HuH-7.5 (cell line): ENCODE results near the gene ITGB4.
A peak's percentile ranks its signal among the peaks of the same experiment; 100 is the strongest.
"Not testable (repeated sequence)": the region's sequence is repeated elsewhere in the genome, so short reads cannot be mapped to it uniquely, and the experiment has no call there.

ENCODE experiments used
- DNase-seq: peaks from one replicate; pipeline ENCODE4 v3.0.0; 2011; ENCODE audit warnings: low spot score

The ITGB4 gene

DNA sequence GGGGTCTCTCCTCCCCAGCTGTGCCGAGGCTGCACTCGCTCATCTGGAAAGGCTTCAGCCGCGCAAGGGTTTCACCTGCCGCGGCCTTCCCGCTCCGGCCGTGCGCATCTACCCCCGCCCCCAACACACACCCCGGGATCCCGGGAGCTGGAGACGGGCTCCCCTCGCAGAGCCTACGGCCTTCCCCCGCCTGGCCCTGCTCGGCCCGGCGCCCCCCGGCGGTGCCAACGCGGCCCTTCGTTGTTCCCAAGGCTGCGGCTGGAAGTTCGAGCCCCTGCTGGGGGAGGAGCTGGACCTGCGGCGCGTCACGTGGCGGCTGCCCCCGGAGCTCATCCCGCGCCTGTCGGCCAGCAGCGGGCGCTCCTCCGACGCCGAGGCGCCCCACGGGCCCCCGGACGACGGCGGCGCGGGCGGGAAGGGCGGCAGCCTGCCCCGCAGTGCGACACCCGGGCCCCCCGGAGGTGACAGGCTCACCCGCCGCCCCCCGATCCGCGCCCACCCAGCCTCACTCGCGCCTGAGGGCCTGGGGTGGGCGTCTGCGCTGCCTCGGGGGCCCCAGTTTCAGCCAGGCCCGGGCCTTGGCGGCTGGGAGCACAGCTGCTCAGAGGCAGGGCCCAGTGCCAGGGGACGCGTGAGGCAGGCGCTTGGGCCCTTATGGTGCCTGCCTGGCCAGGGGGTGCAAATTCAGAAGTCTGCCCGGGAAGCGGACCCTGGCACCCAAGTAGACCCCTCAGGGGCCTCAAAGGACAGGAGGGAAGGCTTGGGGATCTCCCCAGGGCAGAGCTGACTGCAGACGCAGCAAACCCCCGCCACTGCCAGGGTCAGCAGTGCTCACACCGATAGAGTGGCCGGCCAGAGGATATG is 32.5 kb downstream of the ITGB4 start:
- peak; percentile 82 for DNase-seq

GRCh38 chr17:75754378-75755204 is 33.3 kb downstream of the ITGB4 start:
- peak; percentile 62 for DNase-seq

- DNase-seq = no peak
Observed at GRCh38 chr17:75755205-75755901, 34.1 kb downstream of the ITGB4 start.

GRCh38 chr17:75755990-75756389 is 34.7 kb downstream of the ITGB4 start:
- DNase-seq = no peak

GRCh38 chr17:75756451-75757085 is 35.3 kb downstream of the ITGB4 start:
- DNase-seq = no peak

DNA sequence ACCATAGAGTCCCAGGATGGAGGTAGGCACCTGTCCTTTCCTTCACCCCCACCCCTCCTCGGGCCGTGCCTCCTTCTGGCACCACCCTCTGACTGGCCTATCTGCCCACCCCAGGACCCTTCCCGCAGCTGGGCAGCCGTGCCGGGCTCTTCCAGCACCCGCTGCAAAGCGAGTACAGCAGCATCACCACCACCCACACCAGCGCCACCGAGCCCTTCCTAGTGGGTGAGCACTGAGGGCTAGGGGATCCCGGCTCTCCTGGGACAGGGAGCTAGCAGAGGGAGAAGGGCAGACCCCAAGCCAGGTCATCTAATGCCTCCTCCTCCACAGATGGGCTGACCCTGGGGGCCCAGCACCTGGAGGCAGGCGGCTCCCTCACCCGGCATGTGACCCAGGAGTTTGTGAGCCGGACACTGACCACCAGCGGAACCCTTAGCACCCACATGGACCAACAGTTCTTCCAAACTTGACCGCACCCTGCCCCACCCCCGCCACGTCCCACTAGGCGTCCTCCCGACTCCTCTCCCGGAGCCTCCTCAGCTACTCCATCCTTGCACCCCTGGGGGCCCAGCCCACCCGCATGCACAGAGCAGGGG is 35.9 kb downstream of the ITGB4 start:
- DNase-seq = no peak

- DNase-seq = no peak
Observed at GRCh38 chr17:75758131-75758905, 37.1 kb downstream of the ITGB4 start.

DNA sequence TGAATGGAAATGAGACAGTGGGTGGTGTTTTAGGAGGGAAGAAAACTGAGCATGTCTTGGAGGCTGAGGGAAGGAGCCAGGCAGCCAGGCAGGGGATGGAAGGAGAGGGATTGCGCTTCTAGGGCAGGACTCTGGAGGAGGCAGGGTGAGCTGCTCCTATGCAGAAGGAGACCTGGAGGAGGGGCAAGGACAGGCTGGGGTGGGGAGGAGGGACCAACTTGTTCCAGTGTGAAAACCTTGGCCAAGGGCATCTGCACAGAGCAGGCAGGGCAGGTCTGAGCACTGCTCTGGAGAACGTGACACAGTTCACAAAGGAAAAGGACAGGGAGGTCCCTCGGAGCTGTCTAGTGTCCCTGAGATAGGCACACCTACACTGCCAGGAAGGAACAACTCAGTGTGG is 38.2 kb downstream of the ITGB4 start:
- no peak for DNase-seq

DNA sequence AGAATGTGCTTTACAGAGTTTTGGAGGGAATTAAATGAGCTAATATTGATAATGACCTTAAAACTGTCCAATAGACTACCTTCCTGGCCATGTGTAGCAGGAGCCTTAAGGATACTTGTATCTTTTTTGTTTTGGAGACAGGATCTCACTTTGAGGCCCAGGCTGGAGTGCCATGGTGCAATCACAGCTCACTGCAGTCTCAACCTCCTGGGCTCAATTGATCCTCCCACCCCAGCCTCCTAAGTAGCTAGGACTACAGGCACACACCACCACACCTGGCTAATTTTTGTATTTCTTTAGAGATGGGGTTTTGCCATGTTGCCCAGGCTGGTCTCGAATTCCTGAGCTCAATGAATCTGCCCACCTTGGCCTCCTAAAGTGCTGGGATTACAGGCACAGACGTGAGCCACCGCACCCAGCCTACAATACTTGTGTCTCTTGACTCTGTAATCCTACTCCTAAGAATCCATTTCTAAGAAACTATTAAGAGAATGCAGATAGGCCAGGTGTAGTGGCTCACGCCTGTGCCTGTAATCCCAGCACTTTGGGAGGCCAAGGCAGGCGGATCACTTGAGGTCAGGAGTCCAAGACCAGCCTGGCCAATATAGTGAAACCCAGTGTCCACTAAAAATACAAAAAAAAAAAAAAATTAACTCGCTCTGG is 38.9 kb downstream of the ITGB4 start:
- not testable (repeated sequence) for DNase-seq

GRCh38 chr17:75762513-75763268 is 41.4 kb downstream of the ITGB4 start:
- no peak for DNase-seq

DNA sequence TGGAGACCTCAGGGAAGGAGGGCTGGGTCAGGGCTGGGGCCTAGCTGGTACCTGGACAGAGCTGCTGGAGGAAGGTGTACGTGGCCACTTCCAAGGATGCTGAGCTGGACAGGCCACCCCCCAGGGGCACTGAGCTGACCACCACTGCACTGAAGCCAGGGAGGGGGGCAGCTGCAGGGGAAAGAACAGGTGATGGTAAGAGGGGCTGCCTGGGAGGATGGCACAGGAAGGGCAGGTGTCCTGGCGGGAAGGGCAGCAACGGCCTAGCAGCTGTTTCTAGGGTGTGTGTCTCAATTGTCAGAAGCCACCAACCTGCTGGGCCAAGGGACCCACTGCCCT is 42.0 kb downstream of the ITGB4 start:
- no peak for DNase-seq

DNA sequence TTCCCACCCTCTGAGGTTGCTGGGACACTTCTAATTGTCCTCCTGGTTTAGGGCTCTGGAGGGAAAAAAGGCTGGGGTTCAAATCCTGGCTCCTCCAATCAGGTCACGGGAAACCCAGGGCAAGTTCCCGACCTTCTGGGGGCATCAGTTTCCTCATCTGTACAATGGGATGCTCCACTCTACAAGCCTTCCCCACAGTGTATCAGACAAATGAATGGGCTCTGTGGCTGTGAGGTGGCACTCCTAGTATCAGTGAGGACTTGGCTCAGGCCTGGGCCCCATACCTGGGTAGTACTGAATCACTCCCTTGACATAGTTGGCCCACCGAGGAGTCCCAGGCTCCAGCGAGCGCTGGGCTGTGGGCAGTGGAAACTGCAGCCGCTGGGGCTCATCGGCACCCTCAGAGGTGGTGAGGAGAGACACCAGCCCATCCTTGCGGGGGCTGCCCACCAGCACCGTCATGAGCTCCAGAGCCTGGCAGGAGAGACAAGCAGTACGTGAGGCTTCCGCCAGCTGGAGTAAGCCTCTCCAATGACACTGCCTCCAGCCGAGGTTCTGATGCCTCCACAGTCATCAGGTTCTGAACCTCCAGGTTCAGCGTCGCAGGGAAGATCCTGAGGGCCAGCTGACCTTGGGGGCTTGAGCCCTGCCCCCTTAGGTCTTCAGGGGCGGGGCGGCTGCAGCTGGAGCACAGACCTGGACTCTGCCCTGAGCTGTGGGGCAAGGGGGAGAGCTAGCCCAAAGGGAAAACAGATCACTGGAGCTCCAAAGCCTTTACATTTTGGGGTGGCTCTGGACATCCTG is 42.6 kb downstream of the ITGB4 start:
- peak; percentile 59 for DNase-seq

DNA sequence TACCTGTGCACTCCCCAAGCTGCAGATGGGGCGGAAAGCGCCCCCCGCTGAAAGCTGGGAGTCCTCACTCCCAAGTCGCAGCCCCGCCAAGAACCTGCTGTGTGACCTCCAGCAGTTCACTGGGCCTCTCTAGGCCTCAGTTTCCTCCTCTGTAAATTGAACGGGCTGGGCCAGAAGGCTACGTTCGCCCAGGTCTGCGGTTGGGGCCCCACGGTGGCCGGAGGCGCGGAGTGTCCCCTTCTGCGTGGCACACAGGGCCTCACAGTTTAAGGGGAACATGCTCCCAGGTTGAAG is 43.1 kb downstream of the ITGB4 start:
- no peak for DNase-seq

DNA sequence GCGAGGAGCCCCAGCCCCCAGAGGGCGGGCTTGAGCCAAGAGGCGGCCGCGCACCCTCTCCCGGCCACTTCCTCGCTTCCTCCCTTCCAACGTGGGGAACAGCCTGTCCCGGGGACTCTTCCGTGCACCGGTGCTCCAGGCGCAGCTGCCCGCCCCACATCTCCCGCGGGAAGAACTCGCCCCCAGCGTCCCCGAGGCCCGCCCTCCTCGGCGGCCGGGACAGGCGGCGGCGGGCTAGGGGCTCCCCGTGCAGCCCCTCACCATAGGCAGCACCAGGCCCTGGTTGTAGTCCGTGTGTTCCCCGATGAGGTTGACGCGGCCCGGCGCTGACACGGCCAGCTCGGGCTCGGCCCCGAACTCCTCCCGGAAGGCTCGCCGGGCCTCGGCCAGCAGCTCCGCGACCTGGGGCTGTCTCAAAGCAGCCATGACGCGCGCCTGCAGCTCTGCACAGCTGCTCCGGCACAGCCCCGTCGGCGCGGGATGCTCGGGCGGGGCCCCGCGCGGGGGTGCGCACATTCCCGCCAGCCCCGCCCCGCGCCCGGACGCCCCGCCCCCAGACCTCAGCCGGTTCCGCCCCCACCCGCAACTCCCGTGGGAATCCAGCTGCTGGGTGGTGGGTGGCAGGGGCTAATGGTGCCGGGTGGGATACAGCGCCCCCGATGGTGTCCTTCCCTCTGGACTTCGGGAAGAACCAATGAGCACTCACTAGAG is 43.6 kb downstream of the ITGB4 start, which contains the start of gene GALK1:
TSS of gene GALK1 (minus strand) at position 482 of the 711 bp plus-strand sequence. CDS start at position 426, 56 bp downstream.
- peak; percentile 72 for DNase-seq

DNA sequence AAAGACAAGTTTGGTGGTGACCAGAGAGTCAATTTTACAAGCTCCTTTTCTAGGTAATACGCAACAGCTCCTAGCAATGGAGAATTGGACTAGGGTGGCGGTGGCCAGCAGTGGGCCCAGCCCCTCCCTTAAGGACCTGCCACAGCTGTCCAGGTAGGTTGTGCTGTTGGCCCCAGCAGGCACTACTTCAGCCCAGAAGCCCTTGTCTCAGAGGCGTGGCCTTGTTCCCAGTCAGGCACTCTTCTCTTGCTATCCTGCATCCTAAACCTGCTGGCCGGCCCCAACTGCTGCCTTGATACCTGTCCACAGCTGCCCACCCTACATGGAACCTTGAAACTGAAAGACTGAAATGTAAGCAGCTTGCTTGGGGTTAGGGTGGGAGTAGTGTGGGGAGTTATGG is 44.7 kb downstream of the ITGB4 start:
- DNase-seq = no peak

- DNase-seq = no peak
Observed at GRCh38 chr17:75767881-75768280, 46.6 kb downstream of the ITGB4 start.

DNA sequence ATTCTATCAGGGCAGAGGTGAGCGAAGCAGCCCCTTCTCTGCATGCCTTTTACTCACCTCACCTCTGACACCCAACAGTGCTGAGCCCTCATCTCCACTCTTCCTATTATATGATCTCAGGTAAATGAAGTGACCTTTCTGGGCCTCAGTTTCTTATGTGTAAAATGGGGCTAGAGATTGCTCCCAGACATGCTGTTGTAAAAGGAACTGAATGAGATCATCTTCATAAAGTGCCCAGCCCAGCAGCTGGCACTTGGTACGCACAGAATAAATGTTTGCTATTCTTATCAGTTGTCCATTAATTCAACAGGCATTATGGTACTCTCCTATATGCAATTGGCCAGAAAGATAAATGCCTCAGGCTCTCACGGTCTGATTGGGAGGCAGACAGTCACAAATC is 48.3 kb downstream of the ITGB4 start:
- DNase-seq = no peak
